ENCODE results near the gene FAM169A.

FAM169A gene

DNA sequence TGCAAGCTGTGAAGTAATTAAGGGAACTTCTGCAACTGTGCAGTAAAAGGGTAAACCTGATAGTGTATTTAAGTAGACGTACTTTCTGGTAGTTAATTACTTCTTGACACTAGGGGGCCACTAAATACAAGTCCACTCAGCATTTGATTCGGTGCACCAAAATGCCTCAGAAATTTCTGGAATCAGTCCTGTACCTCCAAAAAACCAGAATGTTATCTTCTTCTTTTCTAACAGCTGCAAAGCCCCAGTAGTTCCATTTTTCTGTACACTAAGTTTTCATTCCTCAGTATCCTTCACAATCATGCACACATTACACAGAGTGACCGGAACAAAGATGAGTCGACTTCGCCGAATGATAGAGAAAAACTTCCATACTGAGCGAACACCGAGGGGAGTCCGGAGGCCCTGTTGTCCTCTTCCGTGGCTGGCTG, 99.8 kb downstream of the FAM169A start:
- no peak for TF ChIP-seq YY1 (IDR thresholded peaks at IDR 0.05; ENCODE audit: low read depth)
- no peak for TF ChIP-seq NFIC (IDR thresholded peaks at IDR 0.05)

GRCh38 chr5:74765929-74766328, 100.3 kb downstream of the FAM169A start:
- no peak for TF ChIP-seq CREB1 (IDR thresholded peaks at IDR 0.05; ENCODE audit: low read depth)
- TF ChIP-seq TCF12 (IDR thresholded peaks at IDR 0.05; ENCODE audit: low read depth) = no peak
- no peak for TF ChIP-seq USF1 (IDR thresholded peaks at IDR 0.05)
- no peak for TF ChIP-seq REST (IDR thresholded peaks at IDR 0.05; ENCODE audit: low read depth)
- TF ChIP-seq FOXM1 (IDR thresholded peaks at IDR 0.05; ENCODE audit: borderline replicate concordance, low read depth) = no peak

GRCh38 chr5:74765201-74765600, 101.0 kb downstream of the FAM169A start:
- TF ChIP-seq, protein P1, sequence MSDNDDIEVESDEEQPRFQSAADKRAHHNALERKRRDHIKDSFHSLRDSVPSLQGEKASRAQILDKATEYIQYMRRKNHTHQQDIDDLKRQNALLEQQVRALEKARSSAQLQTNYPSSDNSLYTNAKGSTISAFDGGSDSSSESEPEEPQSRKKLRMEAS (IDR thresholded peaks at IDR 0.05) = no peak
- TF ChIP-seq USF1 (IDR thresholded peaks at IDR 0.05) (no peak), REST (IDR thresholded peaks at IDR 0.05; ENCODE audit: low read depth) (no peak), YY1 (IDR thresholded peaks at IDR 0.05; ENCODE audit: low read depth) (no peak), EP300 (IDR thresholded peaks at IDR 0.05; ENCODE audit: borderline replicate concordance) (no peak), TCF12 (IDR thresholded peaks at IDR 0.05; ENCODE audit: low read depth) (no peak), EGR1 (IDR thresholded peaks at IDR 0.05) (no peak)

DNA sequence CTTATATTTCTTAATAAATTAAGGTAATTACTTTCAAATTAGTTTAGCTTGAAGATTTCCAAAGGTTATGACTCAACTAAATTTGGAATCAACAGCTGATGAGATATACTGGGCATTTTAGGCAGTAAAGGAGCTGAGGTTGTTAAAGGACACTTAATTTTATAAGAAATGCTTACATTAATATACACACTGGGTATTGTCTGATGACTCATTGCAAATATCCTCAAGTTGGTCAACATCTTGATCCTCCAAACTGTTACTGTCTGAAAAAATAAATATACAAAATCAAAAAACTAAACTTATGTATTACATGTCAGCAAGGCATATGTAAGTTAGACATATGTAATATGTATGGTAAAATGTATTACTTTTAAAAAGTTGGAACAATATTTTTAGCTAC, 102.7 kb downstream of the FAM169A start:
- no peak for TF ChIP-seq CREB1 (IDR thresholded peaks at IDR 0.05; ENCODE audit: low read depth)
- TF ChIP-seq CEBPB (IDR thresholded peaks at IDR 0.05) = no peak
- TF ChIP-seq TCF12 (IDR thresholded peaks at IDR 0.05; ENCODE audit: low read depth) = no peak
- no peak for TF ChIP-seq FOXM1 (IDR thresholded peaks at IDR 0.05; ENCODE audit: borderline replicate concordance, low read depth)
- TF ChIP-seq, protein P1 (IDR thresholded peaks at IDR 0.05) = no peak
- no peak for TF ChIP-seq USF1 (IDR thresholded peaks at IDR 0.05)
- no peak for TF ChIP-seq NFIC (IDR thresholded peaks at IDR 0.05)
- TF ChIP-seq YY1 (IDR thresholded peaks at IDR 0.05; ENCODE audit: low read depth) = no peak
- TF ChIP-seq TEAD4 (IDR thresholded peaks at IDR 0.05) = no peak
- TF ChIP-seq TAF1 (IDR thresholded peaks at IDR 0.05; ENCODE audit: low read depth) = no peak
- TF ChIP-seq EGR1 (IDR thresholded peaks at IDR 0.05) = no peak
- TF ChIP-seq RAD21 (IDR thresholded peaks at IDR 0.05; ENCODE audit: low read depth) = no peak
- no peak for TF ChIP-seq REST (IDR thresholded peaks at IDR 0.05; ENCODE audit: low read depth)
- no peak for TF ChIP-seq EP300 (IDR thresholded peaks at IDR 0.05; ENCODE audit: borderline replicate concordance)
- TF ChIP-seq ZBTB7A (IDR thresholded peaks at IDR 0.05; ENCODE audit: low read depth) = no peak

- TF ChIP-seq CREB1 (IDR thresholded peaks at IDR 0.05; ENCODE audit: low read depth) (no peak), TCF12 (IDR thresholded peaks at IDR 0.05; ENCODE audit: low read depth) (peak; percentile 40; the same call in 1 of the 2 replicates), NFIC (IDR thresholded peaks at IDR 0.05) (no peak), REST (IDR thresholded peaks at IDR 0.05; ENCODE audit: low read depth) (no peak), TEAD4 (IDR thresholded peaks at IDR 0.05) (peak; percentile 21; the same call in 1 of the 2 replicates)
These were observed 103.6 kb downstream of the FAM169A start for GRCh38 chr5:74762599-74762998.
